H1 (cell line): Measurements from ENCODE around the gene SLC37A3. TPM values are rescaled to one million over a fixed set of nuclear protein-coding genes. Genes with fewer than 3 reads are reported as not detected.

Experiments used
- CTCF ChIA-PET: fragments of 300-600 bp; sonication (Branson Sonifier 250); formaldehyde crosslinking; loops from one replicate; lab custom pipeline; 2021; ENCODE audit not compliant: partially characterized antibody; lab: Charles Lee
- POLR2A ChIA-PET: fragments of 300-600 bp; sonication (Branson Sonifier 250); formaldehyde crosslinking; loops from one replicate; lab custom pipeline; 2021; ENCODE audit warnings: inconsistent platforms; ENCODE audit not compliant: partially characterized antibody; lab: Charles Lee
- DNase-seq, 2 experiments: peaks; one replicate each; pipeline versions ENCODE4 v3.0.0 to v3.0.0-alpha.2; 2010 to 2022; ENCODE audit warnings: low spot score in 2 of 2, low read depth in 1 of 2, mixed read lengths in 1 of 2
- FAIRE-seq: peaks from 2 replicates; lab custom pipeline; 2011; peaks lifted over from hg19 to GRCh38; lab: Jason Lieb, UNC
- H2AFZ ChIP-seq: 2 replicates; pipeline ENCODE4 v1.8.1; 2012; ENCODE audit warnings: low read length, inconsistent platforms
- H2AK5ac ChIP-seq: 2 replicates; pipeline ENCODE4 v1.6.1; 2013; ENCODE audit warnings: low read depth, low read length
- H2BK120ac ChIP-seq: replicated peaks from 2 replicates; pipeline ENCODE3; 2013; ENCODE audit warnings: low read depth, low read length, inconsistent platforms
- H2BK12ac ChIP-seq: 2 replicates; pipeline ENCODE4 v1.6.1; 2013; ENCODE audit warnings: low read depth, low read length
- H2BK15ac ChIP-seq: 2 replicates; pipeline ENCODE4 v1.6.1; 2013; ENCODE audit warnings: low read length
- H2BK20ac ChIP-seq: 2 replicates; pipeline ENCODE4 v1.6.1; 2013; ENCODE audit warnings: low read length
- H2BK5ac ChIP-seq: 2 replicates; pipeline ENCODE4 v1.6.1; 2013; ENCODE audit warnings: low read depth, low read length
- H3K14ac ChIP-seq: 2 replicates; pipeline ENCODE4 v1.6.1; 2013; ENCODE audit warnings: inconsistent platforms; ENCODE audit not compliant: insufficient read length
- H3K18ac ChIP-seq: 2 replicates; pipeline ENCODE4 v1.6.1; 2013; ENCODE audit warnings: low read length; ENCODE audit errors: extremely low read depth
- H3K23ac ChIP-seq: 2 replicates; pipeline ENCODE4 v1.6.1; 2013; ENCODE audit warnings: inconsistent platforms; ENCODE audit not compliant: insufficient read length
- H3K23me2 ChIP-seq: 2 replicates; pipeline ENCODE4 v1.6.1; 2013; ENCODE audit warnings: low read depth, low read length
- H3K27ac ChIP-seq: 2 replicates; pipeline ENCODE4 v1.6.1; 2011; ENCODE audit warnings: low read depth, low read length, inconsistent platforms
- H3K27me3 ChIP-seq, 4 experiments: replicated peaks in 1 of 4; 1 replicate in 1 of 4; 2 replicates in 3 of 4; pipeline versions ENCODE4 v1.6.1 to v1.8.1; 2011 to 2013; ENCODE audit warnings: low read length in 3 of 4, mild to moderate bottlenecking in 3 of 4, inconsistent platforms in 2 of 4, mixed read lengths in 2 of 4, moderate library complexity in 1 of 4; ENCODE audit not compliant: control insufficient read depth in 3 of 4, insufficient read depth in 3 of 4; ENCODE audit errors: extremely low read depth in 1 of 4
- H3K36me3 ChIP-seq, 4 experiments: 2 replicates each; pipeline versions ENCODE4 v1.6.1 to v1.8.1; 2011 to 2013; ENCODE audit warnings: mild to moderate bottlenecking in 4 of 4, low read length in 3 of 4, moderate library complexity in 2 of 4, control low read depth in 1 of 4, inconsistent platforms in 1 of 4; ENCODE audit not compliant: insufficient read depth in 4 of 4, control insufficient read depth in 2 of 4
- H3K4ac ChIP-seq: replicated peaks from 2 replicates; pipeline ENCODE3; 2013; ENCODE audit warnings: low read length, low read depth, mixed read lengths, inconsistent platforms; ENCODE audit not compliant: insufficient read length
- H3K4me1 ChIP-seq, 4 experiments: replicated peaks in 1 of 4; 1 replicate in 1 of 4; 2 replicates in 3 of 4; pipeline versions ENCODE4 v1.6.1 to v1.8.1; 2011 to 2013; ENCODE audit warnings: low read length in 3 of 4, inconsistent platforms in 2 of 4, mixed read lengths in 1 of 4; ENCODE audit not compliant: insufficient read depth in 4 of 4, control insufficient read depth in 3 of 4
- H3K4me2 ChIP-seq, 2 experiments: 2 replicates each; pipeline versions ENCODE4 v1.6.1 to v1.8.1; 2011 to 2013; ENCODE audit warnings: low read depth in 2 of 2, low read length in 2 of 2, control low read depth in 1 of 2, inconsistent platforms in 1 of 2, mild to moderate bottlenecking in 1 of 2; ENCODE audit not compliant: insufficient read depth in 1 of 2
- H3K4me3 ChIP-seq, 4 experiments: fragments of 200-600, 300-600 bp in 1 of 4; sonication (generic), shearing (Covaris generic), sonication (Bioruptor Twin) in 1 of 4; 2 replicates each; pipeline versions ENCODE4 v1.5.1 to v1.8.1; 2011 to 2016; ENCODE audit warnings: low read length in 4 of 4, low read depth in 3 of 4, control low read depth in 2 of 4, inconsistent platforms in 2 of 4, mild to moderate bottlenecking in 2 of 4, mixed read lengths in 1 of 4, moderate library complexity in 1 of 4; ENCODE audit not compliant: insufficient read depth in 2 of 4; ENCODE audit errors: extremely low read depth in 1 of 4
- H3K56ac ChIP-seq: replicated peaks from 2 replicates; pipeline ENCODE3; 2013; ENCODE audit warnings: low read depth, mild to moderate bottlenecking, mixed read lengths, low read length, inconsistent platforms; ENCODE audit not compliant: insufficient read length
- H3K79me1 ChIP-seq: 2 replicates; pipeline ENCODE4 v1.6.1; 2013; ENCODE audit warnings: low read depth, low read length, control low read depth
- H3K79me2 ChIP-seq, 2 experiments: 2 replicates each; pipeline versions ENCODE4 v1.6.1 to v1.8.1; 2012 to 2013; ENCODE audit warnings: low read length in 2 of 2, mild to moderate bottlenecking in 2 of 2, inconsistent platforms in 1 of 2; ENCODE audit not compliant: insufficient read depth in 2 of 2, control insufficient read depth in 1 of 2
- H3K9ac ChIP-seq, 4 experiments: replicated peaks in 1 of 4; 1 replicate in 1 of 4; 2 replicates in 3 of 4; pipeline versions ENCODE4 v1.6.1 to v1.8.1; 2011 to 2013; ENCODE audit warnings: low read depth in 3 of 4, low read length in 3 of 4, control low read depth in 2 of 4, mild to moderate bottlenecking in 2 of 4, moderate library complexity in 2 of 4, inconsistent platforms in 1 of 4; ENCODE audit errors: extremely low read depth in 1 of 4
- H3K9me3 ChIP-seq, 2 experiments: 2 replicates each; pipeline versions ENCODE4 v1.6.1 to v1.8.1; 2012 to 2013; ENCODE audit warnings: mild to moderate bottlenecking in 2 of 2, moderate library complexity in 2 of 2, control low read depth in 1 of 2, inconsistent platforms in 1 of 2, low read depth in 1 of 2, low read length in 1 of 2, mixed read lengths in 1 of 2; ENCODE audit not compliant: insufficient read depth in 2 of 2
- H4K20me1 ChIP-seq, 2 experiments: replicated peaks in 1 of 2; 2 replicates each; pipeline versions ENCODE3 to v1.8.1; 2011 to 2013; ENCODE audit warnings: inconsistent platforms in 2 of 2, low read length in 2 of 2, mild to moderate bottlenecking in 1 of 2; ENCODE audit not compliant: insufficient read depth in 2 of 2, control insufficient read depth in 1 of 2
- H4K5ac ChIP-seq: 2 replicates; pipeline ENCODE4 v1.6.1; 2013; ENCODE audit warnings: low read length, low read depth, mixed read lengths, inconsistent platforms; ENCODE audit not compliant: insufficient read length
- H4K8ac ChIP-seq: 2 replicates; pipeline ENCODE4 v1.8.0; 2013; ENCODE audit warnings: mild to moderate bottlenecking, moderate library complexity, low read length, inconsistent platforms; ENCODE audit not compliant: insufficient read depth; ENCODE audit errors: extremely low read depth
- H4K91ac ChIP-seq: replicated peaks from 2 replicates; pipeline ENCODE3; 2013; ENCODE audit warnings: low read length, mixed read lengths, inconsistent platforms; ENCODE audit not compliant: insufficient read length
- RBBP5 ChIP-seq: IDR thresholded peaks from 2 replicates; pipeline ENCODE4 v1.7.1; 2012; ENCODE audit warnings: low read depth, mild to moderate bottlenecking, inconsistent platforms, low read length, moderate library complexity, borderline replicate concordance
- WGBS, 2 experiments: shearing (Covaris generic) in 1 of 2; methylation state at CpG; one replicate each; pipeline versions ENCODE4 v1.1.6 to v1.1.7; 2013 to 2015; ENCODE audit warnings: low lambda C conversion rate in 2 of 2, mixed read lengths in 2 of 2, inconsistent platforms in 1 of 2, low coverage in 1 of 2, missing lambda C conversion rate in 1 of 2; ENCODE audit not compliant: insufficient replicate concordance in 2 of 2, insufficient coverage in 1 of 2, insufficient read length in 1 of 2; ENCODE audit errors: extremely low coverage in 1 of 2, missing lambda C conversion rate in 1 of 2; 5-methylcytosine and 5-hydroxymethylcytosine counted together
- polyA plus RNA-seq, 7 experiments: library from polyadenylated mRNA; depleted of rRNA in 3 of 7; stranded (reverse) in 5 of 7; unstranded in 2 of 7; fragments of >200 nt in 5 of 7; fragments of 200-250 nt in 2 of 7; gene quantifications; 1 replicate in 5 of 7; 2 replicates in 1 of 7; 4 replicates in 1 of 7; pipeline versions ENCODE4 v1.2.1 to v1.2.3, GENCODE V29; 2011 to 2013; ENCODE audit warnings: missing spikeins in 2 of 7, mixed read lengths in 2 of 7
- total RNA-seq: library from RNA; stranded (reverse); fragmentation: NEBNext Ultra II Directional; extraction: Animal tissue kit (Norgen Biotek cat#: 25700); gene quantifications from 2 replicates; pipeline ENCODE4 v1.2.1, GENCODE V29; 2021

The SLC37A3 gene
- total and polyA plus RNA-seq, 2 of the 8 experiments (the other 6 are each of a cell fraction or from before 2014, with no cell fraction given), result 58.2 to 71.0 TPM

- no peak overlapping the region for H3K9ac ChIP-seq
- no peaks in the 10 kb centered on the region for H3K79me2 ChIP-seq
- H3K23ac ChIP-seq, result no peak overlapping the region
- no peak overlapping the region for H3K27ac ChIP-seq
- H3K36me3 ChIP-seq, result no peaks in the 10 kb centered on the region
- no peak overlapping the region for H3K56ac ChIP-seq
- no peaks in the 10 kb centered on the region for H3K79me1 ChIP-seq
- ChIA-PET CTCF (interaction anchor here (0.6 kb wide), 1 partner anchor 111 kb away, joined by 3 read pairs; no protein-coding TSS in a partner anchor), POLR2A (no interaction called here)
- H3K4ac ChIP-seq, result no peak overlapping the region
- H4K20me1 ChIP-seq, result no peaks in the 10 kb centered on the region
- DNase-seq, result no peak
- no peak overlapping the region for H2AK5ac ChIP-seq
- no peaks in the 10 kb centered on the region for H3K27me3 ChIP-seq
- H2AFZ ChIP-seq, result no peak overlapping the region
- H3K4me1 ChIP-seq, result peaks cover under 1 to 5% (median 5%) of the 10 kb centered on the region in 4 experiments; a peak in 6 of 7 replicates
- H3K23me2 ChIP-seq, result no peaks in the 10 kb centered on the region
- FAIRE-seq, result no peak
- H3K9me3 ChIP-seq, result no peaks in the 10 kb centered on the region
- WGBS, 2 experiments, result 95% methylated on average over 7 of the region's 7 CpGs; no CpG with 5 or more reads in 1 of the 2 experiments
- H2BK12ac ChIP-seq, result no peak overlapping the region
- no peak overlapping the region for H2BK120ac ChIP-seq
- H4K5ac ChIP-seq, result no peak overlapping the region
- no peak overlapping the region for H2BK15ac ChIP-seq
- H4K91ac ChIP-seq, result no peak overlapping the region
- no peak overlapping the region for H2BK5ac ChIP-seq
- H3K18ac ChIP-seq, result no peak overlapping the region
- no peak overlapping the region for H4K8ac ChIP-seq
- no peak for TF ChIP-seq RBBP5
- no peak overlapping the region for H3K4me2 ChIP-seq
- no peak overlapping the region for H3K4me3 ChIP-seq
- H3K14ac ChIP-seq, result no peak overlapping the region
- H2BK20ac ChIP-seq, result no peak overlapping the region
These were observed 80.3 kb downstream of the SLC37A3 start for GRCh38 chr7:140317999-140318398.
